NK-92 (cell line): ENCODE measurements around the gene EXD3.

Experiments
- DNase-seq: peaks from one replicate; lab custom pipeline; 2025; ENCODE audit not compliant: unreplicated experiment; lab: John Stamatoyannopoulos, UW

Gene EXD3

DNA sequence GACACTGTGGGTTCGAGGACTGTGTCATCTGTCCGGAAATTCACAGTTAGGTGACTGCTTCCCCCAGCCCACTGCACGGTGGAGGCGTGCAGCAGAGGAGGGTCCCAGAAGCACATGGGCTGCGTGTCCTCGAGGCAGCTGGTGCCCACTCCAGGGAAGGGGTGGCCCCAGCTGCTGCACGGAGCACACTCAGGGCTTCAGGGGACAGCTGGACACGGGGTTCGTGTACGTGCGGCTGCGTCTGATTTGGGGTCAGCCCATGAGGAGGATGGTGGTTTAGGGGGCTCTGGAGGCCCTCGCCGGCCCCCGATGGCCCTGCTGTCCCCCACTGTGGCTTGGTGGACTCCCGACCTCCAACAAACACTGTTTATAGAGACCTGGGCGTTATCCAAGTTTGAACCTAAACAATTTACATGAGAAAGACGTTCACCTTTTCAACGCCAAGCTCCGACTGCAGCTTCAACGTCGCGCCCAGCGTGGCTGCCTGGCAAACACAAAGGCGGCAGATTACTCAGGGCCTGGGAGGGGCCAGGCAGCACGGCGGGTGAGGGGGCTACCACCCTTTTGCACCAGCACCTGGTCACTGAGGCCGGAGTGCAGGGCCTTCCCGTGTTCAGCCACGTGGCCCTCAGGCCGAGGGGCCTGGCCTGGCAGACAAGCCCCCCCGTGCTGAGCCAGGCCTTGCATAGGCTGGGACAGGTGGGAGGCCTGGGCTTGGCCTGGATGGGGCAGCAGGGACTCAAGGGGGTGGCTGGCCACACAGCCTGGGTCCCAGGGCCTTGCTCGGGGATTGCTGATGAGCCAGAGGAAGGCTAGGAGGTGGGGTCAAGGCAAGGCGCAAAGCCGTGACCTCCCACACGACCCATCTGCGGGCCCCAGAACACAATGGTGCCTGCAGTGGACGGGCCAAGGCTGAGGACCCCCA lies 55.2 kb downstream of the EXD3 start:
- DNase-seq, result no peak

DNA sequence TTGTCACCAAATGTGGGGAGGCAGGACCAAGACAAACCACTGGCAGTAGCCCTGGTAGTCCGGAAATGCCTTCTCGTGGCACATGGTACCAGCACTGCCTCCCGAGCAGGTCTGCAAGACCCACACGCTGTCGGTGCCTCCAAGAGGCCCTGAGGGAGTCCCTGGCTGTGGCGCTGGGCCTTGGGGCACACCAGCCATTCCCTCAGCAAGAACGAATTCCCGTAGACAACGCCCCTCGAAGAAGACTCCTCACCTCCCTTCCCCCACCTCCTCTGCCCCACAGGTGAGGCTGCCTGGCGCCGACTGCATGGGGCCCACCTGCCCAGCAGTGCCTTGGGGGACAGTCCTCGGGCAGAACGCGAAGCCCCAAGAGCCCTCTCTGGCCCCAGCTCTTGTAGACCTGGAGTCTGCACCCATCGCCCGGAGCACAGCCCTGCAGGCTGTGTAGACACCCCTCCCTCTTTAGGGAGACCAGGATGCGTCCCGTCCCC lies 56.0 kb downstream of the EXD3 start:
- DNase-seq, result no peak

DNA sequence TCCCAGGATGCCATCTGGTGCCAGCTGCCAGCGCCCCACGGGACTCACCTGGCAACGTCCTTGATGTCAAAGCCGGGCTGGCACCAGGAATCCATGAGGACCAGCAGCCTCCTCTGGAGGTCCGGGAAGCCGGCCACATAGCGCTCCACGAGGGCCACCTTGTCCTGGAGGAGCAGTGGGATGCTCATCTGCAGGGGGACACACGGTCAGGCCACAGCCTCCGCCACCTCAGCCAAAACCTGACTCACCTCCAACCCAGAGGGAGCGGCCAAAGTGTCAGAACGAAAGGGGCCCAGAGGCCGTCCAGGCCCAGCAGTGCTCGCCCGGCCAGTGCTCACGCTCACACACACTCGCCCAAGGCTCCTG lies 56.5 kb downstream of the EXD3 start:
- no peak for DNase-seq

DNA sequence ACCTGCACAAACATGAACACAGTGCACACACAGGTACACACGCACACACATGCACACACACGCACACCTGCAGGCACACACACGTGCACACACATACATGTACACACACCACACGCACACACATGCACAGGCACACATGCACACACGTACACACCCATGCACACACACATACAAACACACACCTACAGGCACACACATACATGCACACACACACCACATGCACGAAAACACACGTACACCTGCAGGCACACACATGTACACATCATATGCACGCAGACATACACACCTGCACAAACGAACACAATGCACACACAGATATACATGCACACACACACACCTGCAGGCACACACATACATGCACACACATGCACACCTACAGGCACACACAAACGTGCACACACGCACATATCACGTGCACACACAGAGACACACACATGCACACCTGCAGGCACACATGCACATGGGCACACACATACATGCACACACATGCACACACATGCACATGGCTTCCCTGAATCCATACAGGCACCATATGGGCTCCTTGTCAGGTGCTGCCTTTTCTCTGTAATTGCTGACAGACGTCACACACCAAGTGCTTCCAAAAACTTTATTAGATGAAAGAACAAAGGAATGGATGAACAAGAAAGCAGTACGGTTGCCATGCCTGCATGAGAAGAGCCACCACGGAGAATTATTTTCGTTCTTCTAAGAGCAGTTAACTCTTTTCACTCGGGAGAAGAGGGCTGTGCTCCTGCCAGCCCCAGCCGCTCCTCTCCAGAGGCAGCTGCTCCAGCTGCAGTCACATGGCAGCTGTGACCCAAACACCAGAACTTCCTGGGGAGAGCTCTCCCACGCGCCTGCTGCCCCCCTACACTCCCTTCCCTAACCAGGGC lies 57.2 kb downstream of the EXD3 start:
- no peak for DNase-seq

DNA sequence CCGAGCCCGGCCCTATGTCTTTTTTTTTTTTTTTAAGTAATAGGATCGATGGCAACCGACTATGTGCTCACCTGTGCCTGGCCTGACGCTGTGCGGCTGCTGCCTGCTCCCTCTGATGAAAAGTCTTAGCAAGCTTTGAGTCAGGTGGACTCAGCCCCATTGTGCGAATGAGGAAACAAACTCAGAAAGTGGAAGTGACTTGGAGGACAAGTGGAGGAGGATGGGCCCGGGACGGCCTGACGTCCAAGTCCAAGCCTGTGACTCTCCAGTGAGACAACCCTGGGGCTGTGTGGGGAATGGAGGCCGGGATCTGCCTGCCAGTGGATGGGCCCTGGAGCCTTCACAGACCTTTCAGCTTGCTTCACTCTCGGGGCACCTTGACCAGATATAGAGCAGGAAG lies 57.9 kb downstream of the EXD3 start:
- DNase-seq, result no peak

DNA sequence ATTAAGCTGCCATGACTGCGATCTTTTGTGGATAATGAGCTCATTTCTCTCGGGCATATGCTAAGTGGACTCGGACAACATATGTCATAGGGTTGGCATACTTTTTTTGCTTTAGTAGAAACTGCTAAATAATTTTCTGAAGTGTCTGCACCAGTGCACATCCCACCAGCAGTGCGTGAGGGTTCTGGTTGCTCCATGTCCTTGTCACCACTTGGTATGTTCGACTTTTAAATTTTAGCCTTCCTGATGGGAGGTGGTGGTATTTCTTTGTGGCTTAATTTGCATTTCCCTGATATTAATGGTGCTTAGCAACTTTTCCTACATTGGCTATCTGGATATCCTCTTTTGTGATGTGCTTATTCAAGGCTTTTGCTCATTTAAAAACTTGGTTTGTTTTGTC lies 63.1 kb downstream of the EXD3 start:
- no peak for DNase-seq

DNA sequence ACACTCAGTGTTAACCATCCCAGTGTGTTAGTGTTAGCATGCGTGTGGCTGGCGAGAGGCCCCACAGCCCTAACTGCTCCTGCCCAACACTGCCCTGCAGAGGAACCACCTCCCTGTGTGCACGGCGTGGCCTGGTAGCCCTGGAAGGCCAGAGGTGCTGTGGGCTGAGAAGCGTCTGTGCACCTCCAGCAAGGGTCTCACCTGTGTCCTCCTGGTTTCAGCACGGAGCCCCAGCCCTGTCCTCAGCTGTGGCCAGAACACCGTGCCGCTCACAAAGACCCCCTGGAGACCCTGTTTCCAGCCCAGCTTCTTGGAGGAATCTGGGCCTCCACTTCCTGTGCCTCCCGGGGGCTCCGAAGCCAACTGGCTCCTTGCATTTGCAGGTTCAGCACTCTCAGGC lies 64.8 kb downstream of the EXD3 start:
- no peak for DNase-seq

DNA sequence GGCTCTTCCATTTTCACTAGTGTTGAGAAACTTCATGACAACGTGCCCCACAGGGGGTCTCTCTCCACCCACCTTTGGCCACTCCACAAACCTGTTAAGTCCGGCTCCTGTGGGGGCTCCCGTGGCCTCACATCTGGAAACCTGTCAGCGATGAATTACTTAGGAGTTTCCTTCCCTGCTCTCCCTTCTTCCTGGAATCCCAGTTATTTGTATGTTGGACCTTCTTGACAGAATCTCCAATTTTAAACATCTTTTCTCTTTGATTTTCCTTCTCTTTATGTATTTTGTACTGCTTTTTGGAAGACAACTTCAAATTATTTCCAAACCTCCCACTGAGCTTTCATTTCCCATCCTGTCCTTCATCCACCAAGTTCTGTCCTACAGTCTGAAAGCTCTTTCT lies 65.8 kb downstream of the EXD3 start:
- no peak for DNase-seq

DNA sequence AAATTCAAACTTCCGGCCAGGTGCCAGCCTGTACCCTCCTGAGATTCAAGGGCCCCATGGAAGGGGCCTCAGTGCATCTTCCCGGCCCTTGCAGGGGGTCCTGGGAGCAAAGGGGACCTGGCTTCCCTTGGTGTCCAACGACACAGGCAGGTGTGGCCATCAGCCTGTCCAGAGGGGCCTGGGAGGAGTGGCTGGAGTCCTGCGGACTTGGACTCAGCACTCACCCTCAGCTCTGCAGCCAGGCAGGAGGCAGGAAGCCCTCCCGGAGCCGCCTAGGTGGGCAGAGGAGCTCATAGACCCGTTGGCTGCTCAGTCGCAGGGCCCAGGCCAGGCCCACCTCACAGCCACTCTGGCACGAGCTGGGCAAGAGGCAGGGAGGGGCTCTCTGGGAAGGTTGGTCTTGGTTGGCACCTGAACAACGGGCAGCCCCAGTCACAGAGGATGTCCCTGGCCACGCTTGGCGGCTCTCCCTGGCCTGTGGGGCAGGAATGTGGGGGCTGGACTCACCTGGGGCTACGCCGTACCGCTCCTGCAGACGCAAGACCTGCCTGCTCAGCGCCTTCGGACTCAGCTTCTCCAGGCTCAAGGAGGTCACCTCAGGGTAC lies 67.1 kb downstream of the EXD3 start:
- no peak for DNase-seq

DNA sequence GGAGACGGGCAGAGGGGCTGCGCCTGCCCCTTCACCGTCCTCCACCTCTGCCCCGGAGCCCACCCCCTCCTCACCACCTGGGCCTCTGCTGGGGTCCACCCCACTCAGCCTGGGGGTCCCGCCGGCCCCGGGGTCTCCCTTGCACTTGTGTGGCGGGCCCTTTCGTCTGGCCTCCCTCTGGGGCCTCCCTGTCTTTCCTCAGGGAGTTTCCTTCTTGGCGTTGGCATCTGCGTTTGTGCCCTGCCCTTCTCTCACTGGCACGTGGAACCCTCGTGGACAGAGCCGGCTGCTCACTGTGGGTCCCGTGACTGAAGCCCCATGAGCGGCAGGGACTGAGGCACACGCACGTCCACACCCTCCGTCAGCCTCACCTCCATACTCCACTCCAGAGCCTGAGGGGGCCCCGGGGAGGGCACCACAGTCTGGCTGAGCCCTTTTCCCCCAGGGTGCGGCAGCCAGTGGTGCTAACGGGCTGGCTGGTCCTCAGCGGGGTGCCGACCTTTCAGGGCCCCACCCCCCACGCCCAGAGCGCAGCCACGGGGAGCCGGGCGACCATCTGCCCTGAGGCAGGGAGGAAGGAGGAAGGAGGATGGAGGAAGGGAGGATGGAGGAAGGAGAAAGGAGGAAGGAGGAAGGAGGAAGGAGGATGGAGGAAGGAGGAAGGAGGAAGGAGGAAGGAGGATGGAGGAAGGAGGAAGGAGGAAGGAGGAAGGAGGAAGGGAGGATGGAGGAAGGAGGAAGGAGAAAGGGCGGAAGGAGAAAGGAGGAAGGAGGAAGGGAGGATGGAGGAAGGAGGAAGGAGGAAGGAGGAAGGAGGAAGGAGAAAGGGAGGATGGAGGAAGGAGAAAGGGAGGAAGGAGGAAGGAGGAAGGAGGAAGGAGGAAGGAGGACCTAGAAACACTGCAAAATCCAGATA lies 67.9 kb downstream of the EXD3 start:
- DNase-seq, result no peak

DNA sequence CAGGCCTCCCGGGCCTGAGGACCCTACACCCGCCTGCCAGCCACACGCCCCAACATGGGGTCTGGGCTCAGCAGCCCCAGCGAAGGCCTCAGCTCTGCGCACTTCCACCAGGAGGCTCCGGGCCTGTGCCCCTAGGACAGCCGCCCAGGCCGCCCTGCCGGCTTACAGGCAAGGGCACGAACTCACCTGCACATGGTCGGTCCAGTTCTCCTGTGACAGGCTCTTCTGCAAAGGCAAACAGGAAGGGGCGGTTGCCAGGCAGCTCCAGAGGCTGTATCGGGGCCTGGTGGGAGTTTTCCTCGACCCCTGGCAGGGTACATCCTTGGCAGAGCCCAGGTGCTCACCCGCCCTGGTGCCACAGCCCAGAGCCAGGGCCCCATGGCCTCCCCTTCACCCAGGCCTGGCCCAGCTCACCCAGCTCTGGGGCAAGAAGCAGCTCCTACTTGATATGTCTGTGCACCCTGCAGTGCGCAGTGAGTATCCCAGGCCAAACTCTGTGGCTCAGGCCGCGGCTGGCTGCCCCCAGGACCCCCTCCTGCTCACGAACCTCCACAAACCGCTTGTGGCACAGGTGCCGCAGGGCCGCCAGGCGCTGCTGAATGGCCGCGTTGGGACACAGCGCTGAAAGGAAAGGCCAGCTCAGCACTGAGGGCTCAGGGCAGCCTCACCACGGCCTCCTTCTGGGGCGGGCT lies 68.7 kb downstream of the EXD3 start:
- DNase-seq, result no peak

DNA sequence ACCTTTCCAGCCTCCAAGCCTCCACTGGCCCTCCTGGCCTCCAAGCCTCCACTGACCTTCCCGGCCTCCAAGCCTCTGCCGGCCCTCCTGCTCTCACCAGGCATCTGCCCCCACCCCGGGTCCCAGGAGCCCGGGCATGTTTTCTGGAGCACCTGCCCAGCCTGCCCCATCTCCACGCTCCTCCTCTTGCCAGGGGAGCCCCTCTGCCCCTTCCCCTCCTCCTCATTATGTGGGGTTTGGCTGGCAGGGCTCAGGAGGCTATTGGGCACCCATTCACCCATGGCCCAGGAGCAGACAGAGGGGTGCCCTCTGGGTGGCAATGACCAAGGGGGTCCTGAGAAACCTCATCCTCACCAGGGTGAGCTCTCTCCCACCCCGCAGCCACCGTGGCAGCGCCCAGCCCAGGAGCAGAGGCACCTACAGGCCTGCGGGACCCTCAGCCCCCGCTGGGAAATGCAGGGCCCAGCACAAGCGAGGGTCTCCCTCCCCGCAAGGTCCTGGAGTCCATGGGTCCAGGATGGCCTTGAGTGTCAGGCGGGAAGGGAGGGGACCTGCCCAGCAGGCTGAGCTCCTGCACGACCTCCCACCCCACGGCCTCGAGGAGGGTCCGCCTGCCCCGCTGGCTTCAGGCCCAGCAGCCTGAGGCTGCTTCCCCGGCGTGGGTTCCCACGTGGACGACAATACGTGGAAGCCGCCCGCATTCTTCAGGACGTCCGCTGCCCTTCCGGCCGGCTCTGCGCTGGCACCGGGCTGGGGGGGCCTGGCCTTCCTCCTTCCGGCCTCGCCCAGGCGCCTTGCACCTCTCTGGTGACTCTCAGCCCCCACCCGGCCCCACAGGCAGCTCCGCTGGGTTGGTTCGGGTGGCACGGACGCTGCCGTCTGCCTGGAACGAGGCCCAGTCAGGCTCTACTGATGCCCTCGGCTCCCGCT lies 69.5 kb downstream of the EXD3 start:
- DNase-seq, result no peak

DNA sequence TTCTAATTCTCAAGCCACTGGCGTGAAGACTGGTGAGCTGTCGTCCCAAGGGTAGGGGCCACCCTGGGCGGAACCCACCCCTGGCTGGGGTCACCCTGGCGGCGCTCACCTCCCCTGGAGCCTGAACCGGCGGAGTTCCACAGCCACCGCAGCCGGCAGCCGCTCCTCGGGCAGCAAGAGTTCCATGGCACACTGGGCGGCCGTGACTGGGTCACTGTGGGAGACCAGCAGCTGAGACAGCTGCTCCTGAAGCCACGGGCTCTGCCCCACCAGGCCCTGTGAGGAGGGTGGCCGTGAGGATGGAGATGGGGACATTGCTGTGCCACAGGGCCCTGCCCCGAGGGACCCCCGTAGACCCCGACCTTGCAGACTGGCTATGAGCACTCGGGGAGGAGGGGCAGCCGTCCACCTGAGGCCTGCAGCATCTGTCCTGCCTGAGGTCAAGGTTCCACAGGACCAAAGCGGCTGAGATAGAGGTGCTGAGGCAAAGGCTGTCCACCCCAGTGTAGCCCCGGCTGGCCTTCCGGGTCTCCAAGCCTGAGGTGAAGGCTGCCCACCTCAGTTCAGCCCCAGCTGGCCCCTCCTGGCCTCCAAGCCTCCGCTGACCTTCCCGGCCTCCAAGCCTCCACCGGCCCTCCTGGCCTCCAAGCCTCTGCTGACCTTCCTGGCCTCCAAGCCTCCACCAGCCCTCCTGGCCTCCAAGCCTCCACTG lies 70.3 kb downstream of the EXD3 start:
- no peak for DNase-seq

DNA sequence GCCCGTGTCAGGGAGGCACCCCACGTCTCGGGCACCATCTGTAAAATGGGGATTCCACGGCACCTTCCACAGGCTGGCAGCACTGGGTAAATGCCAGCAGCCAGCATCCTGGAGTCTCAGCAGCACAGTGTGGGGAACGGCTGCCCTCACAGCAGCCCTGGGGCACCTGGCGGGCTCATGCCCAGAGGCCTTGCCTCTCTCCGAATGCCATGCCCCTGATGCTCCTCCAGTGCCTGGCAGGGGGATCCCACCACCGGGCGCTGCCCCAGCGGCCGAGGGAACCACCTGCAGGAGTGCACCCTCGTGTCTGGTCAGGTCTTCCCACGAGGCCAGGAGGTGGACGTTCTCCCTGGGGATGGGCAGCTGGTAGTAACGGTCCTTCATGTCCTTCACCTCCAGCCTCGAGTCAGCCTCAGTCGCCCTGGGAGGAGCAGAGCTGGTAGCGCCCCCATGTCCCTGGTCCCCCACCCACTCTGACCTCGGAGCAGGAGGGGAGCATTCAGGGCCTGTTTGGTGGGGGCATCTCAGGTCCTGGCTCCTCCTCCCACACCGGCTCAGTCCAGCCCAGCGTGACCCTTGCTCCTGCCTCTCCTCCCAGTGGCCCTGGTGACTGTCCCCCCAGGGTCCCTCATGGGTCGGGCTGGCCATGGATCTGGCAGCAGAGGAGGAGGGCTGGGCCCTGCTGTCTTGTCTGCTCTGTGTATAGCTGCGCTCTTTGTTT lies 71.0 kb downstream of the EXD3 start:
- no peak for DNase-seq

DNA sequence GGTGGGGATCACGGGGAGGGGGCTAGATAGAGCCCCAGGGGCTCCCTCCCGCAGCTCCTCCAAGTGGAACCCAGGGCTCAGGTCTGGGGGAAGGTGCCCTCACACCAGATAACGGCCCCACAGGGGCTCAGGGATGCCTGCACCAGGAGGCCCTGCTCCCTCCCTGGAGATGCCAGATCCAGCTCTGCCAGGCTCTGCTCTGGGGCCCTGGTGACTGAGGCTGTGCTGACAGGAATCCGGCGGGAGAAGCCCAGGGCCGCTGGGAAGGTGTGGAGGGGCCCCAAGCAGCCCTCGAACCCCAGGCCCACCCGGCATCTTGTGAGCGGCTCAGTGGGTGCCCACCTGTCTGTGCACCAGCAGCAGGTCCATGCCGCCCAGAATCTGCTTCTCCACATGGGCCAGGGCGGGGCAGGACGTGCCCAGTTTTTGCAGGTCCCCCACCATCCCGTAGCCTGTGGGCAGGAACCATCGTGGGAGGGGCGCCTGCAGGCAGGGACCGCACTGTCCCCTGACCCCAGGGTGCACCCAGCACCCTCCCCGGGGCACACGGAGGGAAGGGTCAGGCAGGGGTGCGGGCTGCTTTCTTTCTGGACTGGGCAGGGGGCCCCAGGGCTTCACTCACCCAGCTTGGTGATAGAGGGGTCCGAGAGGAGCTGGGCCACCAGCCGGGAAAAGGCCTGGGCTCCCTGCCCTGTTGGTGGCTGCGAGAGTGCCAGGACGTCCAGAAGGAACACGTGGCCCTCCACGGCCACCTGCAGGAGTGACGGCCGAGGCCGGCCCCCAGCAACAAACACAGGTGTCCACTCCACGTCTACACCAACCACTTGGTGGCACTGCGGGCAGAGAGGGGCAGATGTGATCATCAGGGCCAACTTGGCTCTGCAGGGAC lies 72.0 kb downstream of the EXD3 start:
- DNase-seq, result no peak

DNA sequence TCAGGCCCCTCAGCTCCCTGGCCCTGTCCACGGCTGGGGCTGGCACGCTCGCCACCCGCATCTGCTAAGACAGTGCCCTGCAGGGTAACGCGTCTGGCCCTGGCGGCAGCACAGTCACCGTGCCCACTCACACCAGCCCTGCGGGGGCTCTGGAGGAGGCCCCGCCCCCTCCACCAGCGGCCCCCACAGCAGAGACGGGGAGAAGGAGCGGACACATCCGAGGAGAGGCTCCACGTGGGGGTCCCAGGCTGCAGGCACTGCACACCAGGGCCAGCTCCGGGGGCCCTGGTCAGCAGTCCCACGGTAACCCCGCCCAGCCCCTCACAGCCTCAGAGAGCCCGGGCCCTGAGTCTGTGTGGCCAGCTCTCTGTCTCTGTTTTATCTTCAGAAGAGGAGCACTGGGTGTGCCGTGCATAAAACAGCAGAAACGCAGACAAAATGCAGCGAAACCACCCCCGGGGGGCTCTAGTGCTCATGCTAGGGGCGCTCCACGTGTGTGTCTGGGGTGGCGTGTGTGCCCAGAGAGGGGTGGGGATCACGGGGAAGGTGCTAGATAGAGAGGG lies 73.4 kb downstream of the EXD3 start:
- no peak for DNase-seq
